HUES6 (cell line): ENCODE results near the gene DRD2.

Experiments
- H3K27ac ChIP-seq: 2 replicates; pipeline ENCODE4 v1.7.0; 2013; ENCODE audit warnings: low read depth, mild to moderate bottlenecking, low read length, inconsistent platforms
- H3K27me3 ChIP-seq: 2 replicates; pipeline ENCODE4 v1.6.1; 2013; ENCODE audit warnings: low read length; ENCODE audit not compliant: control insufficient read depth, insufficient read depth
- H3K36me3 ChIP-seq: 2 replicates; pipeline ENCODE4 v1.6.1; 2013; ENCODE audit warnings: low read length; ENCODE audit not compliant: control insufficient read depth, insufficient read depth
- H3K4me1 ChIP-seq: 2 replicates; pipeline ENCODE4 v1.6.1; 2013; ENCODE audit warnings: low read length; ENCODE audit not compliant: control insufficient read depth, insufficient read depth
- H3K4me3 ChIP-seq: 2 replicates; pipeline ENCODE4 v1.5.1; 2013; ENCODE audit warnings: low read depth, low read length
- H3K9ac ChIP-seq: one replicate; pipeline ENCODE4 v1.6.1; 2013; ENCODE audit warnings: mild to moderate bottlenecking, low read length
- H3K9me3 ChIP-seq: 2 replicates; pipeline ENCODE4 v1.6.1; 2013; ENCODE audit warnings: low read depth, low read length; ENCODE audit not compliant: control insufficient read depth, insufficient read depth

Gene DRD2

GRCh38 chr11:113400631-113401230 lies 74.5 kb downstream of the DRD2 start:
- H3K36me3 ChIP-seq, result no peaks in the 10 kb centered on the region
- H3K27me3 ChIP-seq, result peaks cover 11% of the 10 kb centered on the region
- H3K27ac ChIP-seq, result no peak overlapping the region
- no peaks in the 10 kb centered on the region for H3K4me1 ChIP-seq
- H3K9me3 ChIP-seq, result no peaks in the 10 kb centered on the region
- H3K4me3 ChIP-seq, result no peak overlapping the region
- H3K9ac ChIP-seq, result no peak overlapping the region

- no peak overlapping the region for H3K27ac ChIP-seq
- H3K27me3 ChIP-seq, result peaks cover 9% of the 10 kb centered on the region
- no peak overlapping the region for H3K4me3 ChIP-seq
- H3K9me3 ChIP-seq, result no peaks in the 10 kb centered on the region
- no peak overlapping the region for H3K9ac ChIP-seq
- H3K36me3 ChIP-seq, result no peaks in the 10 kb centered on the region
- H3K4me1 ChIP-seq, result no peaks in the 10 kb centered on the region
Observed at GRCh38 chr11:113398669-113399430, 76.3 kb downstream of the DRD2 start.

GRCh38 chr11:113397821-113398220 lies 77.4 kb downstream of the DRD2 start:
- no peaks in the 10 kb centered on the region for H3K9me3 ChIP-seq
- no peak overlapping the region for H3K27ac ChIP-seq
- H3K4me3 ChIP-seq, result no peak overlapping the region
- H3K27me3 ChIP-seq, result peaks cover 8% of the 10 kb centered on the region; the same call in 1 of the 2 replicates
- H3K36me3 ChIP-seq, result no peaks in the 10 kb centered on the region
- H3K4me1 ChIP-seq, result no peaks in the 10 kb centered on the region
- no peak overlapping the region for H3K9ac ChIP-seq

GRCh38 chr11:113397212-113397611 lies 78.0 kb downstream of the DRD2 start:
- Histone ChIP-seq H3K27me3 (0 out of 2 replicates have a peak, but pooled peaks cover 4% of the 10 kb centered on the region), H3K9me3 (no peaks in the 10 kb centered on the region), H3K4me1 (no peaks in the 10 kb centered on the region), H3K9ac (no peak overlapping the region), H3K27ac (no peak overlapping the region), H3K36me3 (no peaks in the 10 kb centered on the region), H3K4me3 (no peak overlapping the region)

- no peak overlapping the region for H3K4me3 ChIP-seq
- H3K27me3 ChIP-seq, result 0 out of 2 replicates have a peak, but pooled peaks cover 4% of the 10 kb centered on the region
- no peak overlapping the region for H3K9ac ChIP-seq
- H3K4me1 ChIP-seq, result no peaks in the 10 kb centered on the region
- no peak overlapping the region for H3K27ac ChIP-seq
- no peaks in the 10 kb centered on the region for H3K9me3 ChIP-seq
- H3K36me3 ChIP-seq, result no peaks in the 10 kb centered on the region
Observed at GRCh38 chr11:113396690-113397089, 78.5 kb downstream of the DRD2 start.

- Histone ChIP-seq H3K4me3 (no peak overlapping the region), H3K27me3 (0 out of 2 replicates have a peak, but pooled peaks cover 4% of the 10 kb centered on the region), H3K4me1 (no peaks in the 10 kb centered on the region), H3K9ac (no peak overlapping the region), H3K27ac (no peak overlapping the region), H3K9me3 (no peaks in the 10 kb centered on the region), H3K36me3 (no peaks in the 10 kb centered on the region)
Observed at GRCh38 chr11:113395782-113396336, 79.3 kb downstream of the DRD2 start.

- Histone ChIP-seq H3K27me3 (0 out of 2 replicates have a peak, but pooled peaks cover 4% of the 10 kb centered on the region), H3K4me3 (no peak overlapping the region), H3K36me3 (no peaks in the 10 kb centered on the region), H3K27ac (no peak overlapping the region), H3K9me3 (no peaks in the 10 kb centered on the region), H3K4me1 (peaks cover under 1% of the 10 kb centered on the region; the same call in 1 of the 2 replicates), H3K9ac (no peak overlapping the region)
Observed at GRCh38 chr11:113394919-113395318, 80.3 kb downstream of the DRD2 start.

GRCh38 chr11:113393501-113393985 lies 81.7 kb downstream of the DRD2 start:
- Histone ChIP-seq H3K27me3 (0 out of 2 replicates have a peak, but pooled peaks cover 4% of the 10 kb centered on the region), H3K4me3 (no peak overlapping the region), H3K36me3 (no peaks in the 10 kb centered on the region), H3K9me3 (no peaks in the 10 kb centered on the region), H3K4me1 (peaks cover 14% of the 10 kb centered on the region; the same call in 1 of the 2 replicates), H3K9ac (no peak overlapping the region), H3K27ac (no peak overlapping the region)

GRCh38 chr11:113392236-113392921 lies 82.8 kb downstream of the DRD2 start:
- Histone ChIP-seq H3K4me3 (no peak overlapping the region), H3K27me3 (peaks cover 10% of the 10 kb centered on the region)

GRCh38 chr11:113389272-113389671 lies 85.9 kb downstream of the DRD2 start:
- peaks cover 30% of the 10 kb centered on the region for H3K4me1 ChIP-seq
- no peaks in the 10 kb centered on the region for H3K36me3 ChIP-seq
- H3K9ac ChIP-seq, result no peak overlapping the region
- no peaks in the 10 kb centered on the region for H3K9me3 ChIP-seq
- H3K27me3 ChIP-seq, result peaks cover 21% of the 10 kb centered on the region
- H3K4me3 ChIP-seq, result no peak overlapping the region
- H3K27ac ChIP-seq, result no peak overlapping the region

More at GRCh38 chr11:113392236-113392921, 82.8 kb downstream of the DRD2 start:
- no peaks in the 10 kb centered on the region for H3K36me3 ChIP-seq
- no peak overlapping the region for H3K9ac ChIP-seq
- H3K27ac ChIP-seq, result no peak overlapping the region
- H3K9me3 ChIP-seq, result no peaks in the 10 kb centered on the region
- H3K4me1 ChIP-seq, result peaks cover 21% of the 10 kb centered on the region
